Mucosa of descending colon (tissue), 3 donors: ENCODE data around the gene PEX6. TPM values are rescaled to one million over a fixed set of nuclear protein-coding genes. Genes with fewer than 3 reads are reported as not detected.
"Not testable (repeated sequence)": the region's sequence is repeated elsewhere in the genome, so short reads cannot be mapped to it uniquely, and the experiment has no call there.

Source experiments
- ATAC-seq: fragments of 200-7000 bp; cut with Tn5 transposase; one replicate; pipeline ENCODE4 v1.9.1; 2020; ENCODE audit warnings: mild to moderate bottlenecking, moderate library complexity
- DNase-seq, 3 donors: peaks; one replicate each; pipeline ENCODE4 v3.0.0-alpha.2; 2020
- H3K36me3 ChIP-seq: fragments of 200-600 bp; one replicate; pipeline ENCODE4 v1.8.0; 2021; ENCODE audit warnings: low read depth, mild to moderate bottlenecking
- H3K4me1 ChIP-seq: fragments of 200-600 bp; one replicate; pipeline ENCODE4 v1.8.0; 2021; ENCODE audit warnings: low read depth, mild to moderate bottlenecking
- H3K4me3 ChIP-seq: fragments of 200-600 bp; one replicate; pipeline ENCODE4 v1.8.0; 2021; ENCODE audit warnings: mild to moderate bottlenecking
- H3K9me3 ChIP-seq: fragments of 200-600 bp; one replicate; pipeline ENCODE4 v1.8.0; 2021; ENCODE audit warnings: mild to moderate bottlenecking
- intact Hi-C, 2 donors: fragments of 100-400 bp; cut with DNase I in 1 of 2; cut with micrococcal nuclease in 1 of 2; formaldehyde crosslinking; loops; one replicate each; pipeline versions ENCODE4 v1.11.0 to v1.11.1; 2022; cut with DNase I, micrococcal nuclease
- total RNA-seq, 3 donors: library from RNA; stranded (reverse); fragmentation: NEBNext Ultra II Directional in 2 of 3; extraction: Animal tissue kit (Norgen Biotek cat#: 25700) in 2 of 3; gene quantifications; one replicate each; pipeline versions ENCODE4 v1.2.1 to v1.2.4, GENCODE V29; 2021 to 2023
- TF ChIP-seq, protein P1 (sequence below): fragments of 200-600 bp; IDR thresholded peaks from one replicate; pipeline ENCODE4 v1.8.0; 2022; ENCODE audit warnings: antibody characterized with exemption, mild to moderate bottlenecking
- donor health status: DM: no; HTN: no; CAD: no; lungs with moderate emphysema.
- donor health status: DM: no; HTN: no; CAD: no.
- donor health status: DM: no; HTN: yes; CAD: no.

The PEX6 gene
- total RNA-seq, 3 donors from 2014 or later = 14.3 to 38.6 (median 20.6) TPM

- Histone ChIP-seq H3K4me1 (peaks cover 10% of the 10 kb centered on the region), H3K9me3 (no peaks in the 10 kb centered on the region), H3K4me3 (no peak overlapping the region), H3K36me3 (peaks cover 15% of the 10 kb centered on the region)
- intact Hi-C loops = no loop called here
- TF ChIP-seq, protein P1, sequence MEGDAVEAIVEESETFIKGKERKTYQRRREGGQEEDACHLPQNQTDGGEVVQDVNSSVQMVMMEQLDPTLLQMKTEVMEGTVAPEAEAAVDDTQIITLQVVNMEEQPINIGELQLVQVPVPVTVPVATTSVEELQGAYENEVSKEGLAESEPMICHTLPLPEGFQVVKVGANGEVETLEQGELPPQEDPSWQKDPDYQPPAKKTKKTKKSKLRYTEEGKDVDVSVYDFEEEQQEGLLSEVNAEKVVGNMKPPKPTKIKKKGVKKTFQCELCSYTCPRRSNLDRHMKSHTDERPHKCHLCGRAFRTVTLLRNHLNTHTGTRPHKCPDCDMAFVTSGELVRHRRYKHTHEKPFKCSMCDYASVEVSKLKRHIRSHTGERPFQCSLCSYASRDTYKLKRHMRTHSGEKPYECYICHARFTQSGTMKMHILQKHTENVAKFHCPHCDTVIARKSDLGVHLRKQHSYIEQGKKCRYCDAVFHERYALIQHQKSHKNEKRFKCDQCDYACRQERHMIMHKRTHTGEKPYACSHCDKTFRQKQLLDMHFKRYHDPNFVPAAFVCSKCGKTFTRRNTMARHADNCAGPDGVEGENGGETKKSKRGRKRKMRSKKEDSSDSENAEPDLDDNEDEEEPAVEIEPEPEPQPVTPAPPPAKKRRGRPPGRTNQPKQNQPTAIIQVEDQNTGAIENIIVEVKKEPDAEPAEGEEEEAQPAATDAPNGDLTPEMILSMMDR = no peak
- DNase-seq (peak in 1 of 3 donors; percentile 62), ATAC-seq (no peak)
These were observed 30.1 kb upstream of the PEX6 start for GRCh38 chr6:43009124-43009523.

DNA sequence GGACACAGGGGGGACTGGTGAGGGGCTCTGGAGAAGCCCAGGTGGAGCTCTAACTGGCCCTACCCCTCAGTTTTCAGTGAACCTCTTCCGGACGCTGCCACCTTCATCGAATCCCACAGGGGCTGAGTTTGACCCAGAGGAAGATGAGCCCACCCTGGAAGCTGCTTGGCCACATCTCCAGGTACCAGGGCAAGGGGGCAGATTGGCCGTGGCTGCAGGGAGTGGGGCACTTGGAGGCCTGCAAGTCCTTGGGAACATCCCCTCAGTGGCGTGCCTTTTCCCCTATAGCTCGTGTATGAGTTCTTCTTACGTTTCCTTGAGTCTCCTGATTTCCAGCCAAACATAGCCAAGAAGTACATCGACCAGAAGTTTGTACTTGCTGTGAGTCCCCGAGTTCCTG lies 28.1 kb upstream of the PEX6 start:
- Histone ChIP-seq H3K9me3 (no peaks in the 10 kb centered on the region), H3K36me3 (peaks cover 11% of the 10 kb centered on the region), H3K4me1 (no peaks in the 10 kb centered on the region), H3K4me3 (no peak overlapping the region)
- DNase-seq (no peak), ATAC-seq (no peak)
- TF ChIP-seq, protein P1 = no peak
- intact Hi-C loops = no loop called here

DNA sequence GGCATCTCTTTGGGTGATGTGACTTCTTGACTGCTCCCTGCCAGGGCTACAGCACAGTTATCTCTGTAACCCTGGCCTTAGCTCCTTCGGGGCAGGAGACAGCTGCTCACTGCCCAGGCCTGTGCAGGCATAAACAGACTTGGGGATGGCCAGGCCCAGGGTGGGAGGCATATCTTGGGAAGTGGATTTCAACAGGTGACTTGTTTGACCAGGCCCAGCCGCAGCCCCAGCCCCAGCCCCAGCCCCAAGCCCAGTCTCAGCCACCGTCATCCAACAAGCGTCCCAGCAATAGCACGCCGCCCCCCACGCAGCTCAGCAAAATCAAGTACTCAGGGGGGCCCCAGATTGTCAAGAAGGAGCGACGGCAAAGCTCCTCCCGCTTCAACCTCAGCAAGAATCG lies 27.3 kb upstream of the PEX6 start:
- no peaks in the 10 kb centered on the region for H3K4me1 ChIP-seq
- TF ChIP-seq, protein P1 = no peak
- no peak overlapping the region for H3K4me3 ChIP-seq
- ATAC-seq = no peak
- no peaks in the 10 kb centered on the region for H3K9me3 ChIP-seq
- no peak for DNase-seq
- peaks cover 11% of the 10 kb centered on the region for H3K36me3 ChIP-seq
- intact Hi-C loops = no loop called here

GRCh38 chr6:43005844-43006243 lies 26.9 kb upstream of the PEX6 start:
- H3K9me3 ChIP-seq = no peaks in the 10 kb centered on the region
- TF ChIP-seq, protein P1 = no peak
- no peak for ATAC-seq
- intact Hi-C loops = no loop called here
- peaks cover 11% of the 10 kb centered on the region for H3K36me3 ChIP-seq
- DNase-seq = no peak
- H3K4me1 ChIP-seq = no peaks in the 10 kb centered on the region
- H3K4me3 ChIP-seq = no peak overlapping the region

- Histone ChIP-seq H3K4me3 (no peak overlapping the region), H3K9me3 (no peaks in the 10 kb centered on the region), H3K36me3 (no peaks in the 10 kb centered on the region), H3K4me1 (no peaks in the 10 kb centered on the region)
- ATAC-seq = no peak
- intact Hi-C loops = no loop called here
- DNase-seq = no peak
- TF ChIP-seq, protein P1 = no peak
These were observed 22.9 kb upstream of the PEX6 start for GRCh38 chr6:43001843-43002242.

- DNase-seq, ATAC-seq, H3K9me3 ChIP-seq, intact Hi-C loops, H3K4me3 ChIP-seq, H3K4me1 ChIP-seq, H3K36me3 ChIP-seq: not testable (repeated sequence)
These were observed 19.2 kb upstream of the PEX6 start for GRCh38 chr6:42998205-42998604.
